MG63 (cell line): ENCODE data around the gene GCN1. TPM values are rescaled to one million over a fixed set of nuclear protein-coding genes. Genes with fewer than 3 reads are reported as not detected.

ENCODE experiments used
- DNase-seq: peaks from one replicate; pipeline ENCODE4 v3.0.0-alpha.2; 2020
- H3K27me3 ChIP-seq: fragments of 250-450 bp; sonication (Bioruptor Pico); 2 replicates; pipeline ENCODE4 v1.5.1; 2020; ENCODE audit warnings: mild to moderate bottlenecking, moderate library complexity
- H3K36me3 ChIP-seq: fragments of 250-450 bp; sonication (Bioruptor Pico); 2 replicates; pipeline ENCODE4 v1.5.1; 2020; ENCODE audit warnings: mild to moderate bottlenecking, moderate library complexity
- H3K4me3 ChIP-seq: fragments of 250-450 bp; sonication (Bioruptor Pico); 2 replicates; pipeline ENCODE4 v1.5.1; 2020; ENCODE audit warnings: mild to moderate bottlenecking, moderate library complexity
- H3K9me3 ChIP-seq: fragments of 250-450 bp; sonication (Bioruptor Pico); 2 replicates; pipeline ENCODE4 v1.5.1; 2020; ENCODE audit warnings: mild to moderate bottlenecking, moderate library complexity
- total RNA-seq: library from RNA; depleted of rRNA; stranded (reverse); fragments of >200 nt; shearing (Covaris generic); gene quantifications from 2 replicates; pipeline ENCODE4 v1.2.3, GENCODE V29; 2014; ENCODE audit warnings: low replicate concordance

Gene GCN1
- total RNA-seq, 1 experiment from 2014 or later: 76.8 TPM

GRCh38 chr12:120142231-120142877 lies 52.2 kb downstream of the GCN1 start:
- H3K9me3 ChIP-seq: no peaks in the 10 kb centered on the region
- no peaks in the 10 kb centered on the region for H3K27me3 ChIP-seq
- H3K36me3 ChIP-seq: peaks cover 91% of the 10 kb centered on the region
- H3K4me3 ChIP-seq: no peak overlapping the region
- DNase-seq: no peak

GRCh38 chr12:120141336-120141735 lies 53.2 kb downstream of the GCN1 start:
- Histone ChIP-seq H3K4me3 (no peak overlapping the region), H3K27me3 (no peaks in the 10 kb centered on the region), H3K9me3 (no peaks in the 10 kb centered on the region), H3K36me3 (peaks cover 91% of the 10 kb centered on the region)
- no peak for DNase-seq

- Histone ChIP-seq H3K27me3 (no peaks in the 10 kb centered on the region), H3K36me3 (peaks cover 94% of the 10 kb centered on the region), H3K9me3 (no peaks in the 10 kb centered on the region), H3K4me3 (no peak overlapping the region)
- no peak for DNase-seq
Measured at GRCh38 chr12:120140603-120141002, 53.9 kb downstream of the GCN1 start.

- no peaks in the 10 kb centered on the region for H3K27me3 ChIP-seq
- no peaks in the 10 kb centered on the region for H3K9me3 ChIP-seq
- no peak overlapping the region for H3K4me3 ChIP-seq
- H3K36me3 ChIP-seq: peaks cover 90% of the 10 kb centered on the region
- no peak for DNase-seq
Measured at GRCh38 chr12:120139958-120140357, 54.6 kb downstream of the GCN1 start.

GRCh38 chr12:120138366-120138765 lies 56.1 kb downstream of the GCN1 start:
- Histone ChIP-seq H3K9me3 (no peaks in the 10 kb centered on the region), H3K27me3 (no peaks in the 10 kb centered on the region), H3K36me3 (peaks cover 92% of the 10 kb centered on the region), H3K4me3 (no peak overlapping the region)
- DNase-seq: no peak

GRCh38 chr12:120137833-120138232 lies 56.7 kb downstream of the GCN1 start:
- H3K9me3 ChIP-seq: no peaks in the 10 kb centered on the region
- H3K27me3 ChIP-seq: no peaks in the 10 kb centered on the region
- DNase-seq: no peak
- no peak overlapping the region for H3K4me3 ChIP-seq
- peaks cover 93% of the 10 kb centered on the region for H3K36me3 ChIP-seq

GRCh38 chr12:120136093-120136770 lies 58.3 kb downstream of the GCN1 start:
- Histone ChIP-seq H3K9me3 (no peaks in the 10 kb centered on the region), H3K4me3 (no peak overlapping the region), H3K27me3 (no peaks in the 10 kb centered on the region), H3K36me3 (peaks cover 92% of the 10 kb centered on the region)
- no peak for DNase-seq

- H3K4me3 ChIP-seq: no peak overlapping the region
- DNase-seq: no peak
- peaks cover 93% of the 10 kb centered on the region for H3K36me3 ChIP-seq
- no peaks in the 10 kb centered on the region for H3K27me3 ChIP-seq
- H3K9me3 ChIP-seq: no peaks in the 10 kb centered on the region
Measured at GRCh38 chr12:120134307-120134980, 60.1 kb downstream of the GCN1 start.

GRCh38 chr12:120132863-120133385 lies 61.6 kb downstream of the GCN1 start:
- H3K36me3 ChIP-seq: peaks cover 89% of the 10 kb centered on the region
- DNase-seq: no peak
- no peak overlapping the region for H3K4me3 ChIP-seq
- no peaks in the 10 kb centered on the region for H3K27me3 ChIP-seq
- H3K9me3 ChIP-seq: no peaks in the 10 kb centered on the region

GRCh38 chr12:120132054-120132836 lies 62.3 kb downstream of the GCN1 start:
- no peaks in the 10 kb centered on the region for H3K9me3 ChIP-seq
- DNase-seq: no peak
- no peak overlapping the region for H3K4me3 ChIP-seq
- H3K36me3 ChIP-seq: peaks cover 89% of the 10 kb centered on the region
- no peaks in the 10 kb centered on the region for H3K27me3 ChIP-seq

GRCh38 chr12:120131116-120131515 lies 63.4 kb downstream of the GCN1 start:
- DNase-seq: no peak
- H3K36me3 ChIP-seq: peaks cover 87% of the 10 kb centered on the region
- H3K27me3 ChIP-seq: no peaks in the 10 kb centered on the region
- H3K9me3 ChIP-seq: no peaks in the 10 kb centered on the region
- H3K4me3 ChIP-seq: no peak overlapping the region

- DNase-seq: no peak
- Histone ChIP-seq H3K27me3 (no peaks in the 10 kb centered on the region), H3K4me3 (no peak overlapping the region), H3K36me3 (peaks cover 81% of the 10 kb centered on the region), H3K9me3 (no peaks in the 10 kb centered on the region)
Measured at GRCh38 chr12:120130011-120130410, 64.5 kb downstream of the GCN1 start.

GRCh38 chr12:120126635-120127005 lies 67.9 kb downstream of the GCN1 start:
- H3K36me3 ChIP-seq: peaks cover 50% of the 10 kb centered on the region
- DNase-seq: no peak
- H3K27me3 ChIP-seq: no peaks in the 10 kb centered on the region
- H3K4me3 ChIP-seq: no peak overlapping the region
- no peaks in the 10 kb centered on the region for H3K9me3 ChIP-seq

GRCh38 chr12:120125792-120126634 lies 68.5 kb downstream of the GCN1 start:
- DNase-seq: no peak
- no peaks in the 10 kb centered on the region for H3K9me3 ChIP-seq
- H3K27me3 ChIP-seq: no peaks in the 10 kb centered on the region
- peaks cover 44% of the 10 kb centered on the region for H3K36me3 ChIP-seq
- no peak overlapping the region for H3K4me3 ChIP-seq

GRCh38 chr12:120125029-120125428 lies 69.5 kb downstream of the GCN1 start:
- Histone ChIP-seq H3K9me3 (no peaks in the 10 kb centered on the region), H3K27me3 (no peaks in the 10 kb centered on the region), H3K36me3 (peaks cover 34% of the 10 kb centered on the region), H3K4me3 (no peak overlapping the region)
- no peak for DNase-seq

GRCh38 chr12:120121766-120122293 lies 72.7 kb downstream of the GCN1 start:
- H3K4me3 ChIP-seq: no peak overlapping the region
- no peak for DNase-seq
- no peaks in the 10 kb centered on the region for H3K9me3 ChIP-seq
- H3K36me3 ChIP-seq: peaks cover 11% of the 10 kb centered on the region
- H3K27me3 ChIP-seq: no peaks in the 10 kb centered on the region
